WTC11 (cell line): ENCODE data around the gene ANGEL1. TPM values are rescaled to one million over a fixed set of nuclear protein-coding genes. Genes with fewer than 3 reads are reported as not detected.

Experiments
- ATAC-seq: fragments of 200-7000 bp; cut with Tn5 transposase; 2 replicates; pipeline ENCODE4 v1.10.0; 2021; ENCODE audit warnings: mild to moderate bottlenecking, moderate library complexity
- CTCF ChIA-PET: fragments of 300-600 bp; sonication (Branson Sonifier 250); formaldehyde crosslinking; loops from one replicate; lab custom pipeline; 2021; ENCODE audit warnings: antibody characterized with exemption; lab: Charles Lee
- POLR2A ChIA-PET: fragments of 350-600 bp; sonication (Branson Sonifier 250); formaldehyde crosslinking; loops from one replicate; lab custom pipeline; 2021; ENCODE audit warnings: antibody characterized with exemption; lab: Charles Lee
- DNase-seq: peaks from one replicate; pipeline ENCODE4 v3.0.0; 2021; ENCODE audit warnings: low spot score
- H3K27ac Mint-ChIP-seq: 2 replicates; pipeline ENCODE4 v1.8.0; 2021; ENCODE audit warnings: mixed read lengths
- H3K27me3 Mint-ChIP-seq: 2 replicates; pipeline ENCODE4 v1.8.0; 2021; ENCODE audit warnings: low read depth, mild to moderate bottlenecking, moderate library complexity, mixed read lengths
- H3K36me3 Mint-ChIP-seq: 2 replicates; pipeline ENCODE4 v1.8.0; 2021; ENCODE audit warnings: mixed read lengths
- H3K4me1 Mint-ChIP-seq: 2 replicates; pipeline ENCODE4 v1.8.0; 2022; ENCODE audit warnings: mixed read lengths
- H3K4me3 Mint-ChIP-seq: 2 replicates; pipeline ENCODE4 v1.8.0; 2021; ENCODE audit warnings: mild to moderate bottlenecking, moderate library complexity, mixed read lengths
- H3K9me3 Mint-ChIP-seq: 2 replicates; pipeline ENCODE4 v1.8.0; 2021; ENCODE audit warnings: mixed read lengths
- ARID4B ChIP-seq: sonication (generic); formaldehyde crosslinking; IDR thresholded peaks from 2 replicates; pipeline ENCODE4 v1.8.0; 2023; ENCODE audit warnings: missing genetic modification reagents, mild to moderate bottlenecking, borderline replicate concordance
- ATF3 ChIP-seq: sonication (generic); formaldehyde crosslinking; conservative IDR thresholded peaks from 2 replicates; pipeline ENCODE4 v1.8.1; 2022; ENCODE audit warnings: mild to moderate bottlenecking, missing genetic modification reagents
- CREB1 ChIP-seq: sonication (generic); formaldehyde crosslinking; IDR thresholded peaks from 2 replicates; pipeline ENCODE4 v1.8.0; 2023; ENCODE audit warnings: mild to moderate bottlenecking, missing genetic modification reagents
- CREM ChIP-seq: sonication (generic); formaldehyde crosslinking; IDR thresholded peaks from 2 replicates; pipeline ENCODE4 v1.8.1; 2022; ENCODE audit warnings: mild to moderate bottlenecking, missing genetic modification reagents, moderate library complexity
- E2F1 ChIP-seq: sonication (generic); formaldehyde crosslinking; IDR thresholded peaks from 2 replicates; pipeline ENCODE4 v1.8.0; 2022; ENCODE audit warnings: mild to moderate bottlenecking, missing genetic modification reagents
- E2F4 ChIP-seq: sonication (generic); formaldehyde crosslinking; IDR thresholded peaks from 2 replicates; pipeline ENCODE4 v1.8.1; 2022; ENCODE audit warnings: low read depth, mild to moderate bottlenecking, moderate library complexity, missing genetic modification reagents, borderline replicate concordance
- ESRRA ChIP-seq: sonication (generic); formaldehyde crosslinking; IDR thresholded peaks from 2 replicates; pipeline ENCODE4 v1.8.1; 2022; ENCODE audit warnings: mild to moderate bottlenecking, missing genetic modification reagents, borderline replicate concordance
- ETV6 ChIP-seq: sonication (generic); formaldehyde crosslinking; IDR thresholded peaks from 2 replicates; pipeline ENCODE4 v1.8.1; 2022; ENCODE audit warnings: mild to moderate bottlenecking, missing genetic modification reagents
- FOXJ3 ChIP-seq: sonication (generic); formaldehyde crosslinking; IDR thresholded peaks from 2 replicates; pipeline ENCODE4 v1.9.0; 2021; ENCODE audit warnings: missing genetic modification reagents, mild to moderate bottlenecking, borderline replicate concordance
- HMGXB4 ChIP-seq: sonication (generic); formaldehyde crosslinking; IDR thresholded peaks from 2 replicates; pipeline ENCODE4 v1.8.1; 2023; ENCODE audit warnings: mild to moderate bottlenecking, moderate library complexity, missing genetic modification reagents
- JAZF1 ChIP-seq: fragments of 250-450 bp; sonication (Bioruptor Pico); IDR thresholded peaks from 2 replicates; pipeline ENCODE4 v1.9.0; 2021; ENCODE audit warnings: moderate library complexity, mild to moderate bottlenecking, inconsistent platforms
- MLX ChIP-seq: sonication (generic); formaldehyde crosslinking; IDR thresholded peaks from 2 replicates; pipeline ENCODE4 v1.8.1; 2023; ENCODE audit warnings: mild to moderate bottlenecking, missing genetic modification reagents, moderate library complexity
- RORB ChIP-seq: fragments of 250-450 bp; sonication (Bioruptor Pico); IDR thresholded peaks from 2 replicates; pipeline ENCODE4 v1.9.0; 2021; ENCODE audit warnings: mild to moderate bottlenecking
- SMAD4 ChIP-seq: sonication (generic); formaldehyde crosslinking; IDR thresholded peaks from 2 replicates; pipeline ENCODE4 v1.8.0; 2022; ENCODE audit warnings: mild to moderate bottlenecking, missing genetic modification reagents
- SP1 ChIP-seq: sonication (generic); formaldehyde crosslinking; conservative IDR thresholded peaks from 2 replicates; pipeline ENCODE4 v1.8.1; 2022; ENCODE audit warnings: missing genetic modification reagents
- TEAD1 ChIP-seq: sonication (generic); formaldehyde crosslinking; IDR thresholded peaks from 2 replicates; pipeline ENCODE4 v1.8.0; 2022; ENCODE audit warnings: mild to moderate bottlenecking, missing genetic modification reagents
- ZNF263 ChIP-seq: sonication (generic); formaldehyde crosslinking; IDR thresholded peaks from 2 replicates; pipeline ENCODE4 v1.8.1; 2022; ENCODE audit warnings: low read depth, mild to moderate bottlenecking, moderate library complexity, missing genetic modification reagents
- ZNF416 ChIP-seq: fragments of 250-450 bp; sonication (Bioruptor Pico); IDR thresholded peaks from 2 replicates; pipeline ENCODE4 v1.9.0; 2021; ENCODE audit warnings: mild to moderate bottlenecking, inconsistent platforms
- total RNA-seq: library from RNA; stranded (reverse); gene quantifications from 3 replicates; pipeline ENCODE4 v1.2.3, GENCODE V29; 2021

The ANGEL1 gene
- total RNA-seq, 1 experiment from 2014 or later, result 29.7 TPM

GRCh38 chr14:76810953-76811400, 1.7 kb downstream of the ANGEL1 start:
- ATAC-seq (peak; percentile 29), DNase-seq (no peak)
- Mint-ChIP-seq H3K4me1 (peaks cover 16% of the 10 kb centered on the region), H3K27me3 (peaks cover 3% of the 10 kb centered on the region; the same call in 1 of the 2 replicates), H3K9me3 (no peaks in the 10 kb centered on the region)
- TF ChIP-seq ETV6 (no peak), ARID4B (CRISPR knock-in tag) (no peak), ATF3 (CRISPR knock-in tag) (no peak), FOXJ3 (no peak)
- TF ChIP-seq, all 79 proteins: peak for 0
- no peak overlapping the region; the same call in 1 of the 2 replicates for H3K27ac Mint-ChIP-seq
- CTCF ChIA-PET, result interaction anchor here (0.5 to 2.8 kb wide), 8 partner anchors 10 to 363 kb away, joined by 3 to 24 read pairs (median 3); no protein-coding TSS in a partner anchor
- peak overlapping the region; percentile 92 for H3K4me3 Mint-ChIP-seq
- POLR2A ChIA-PET, result no interaction called here
- peaks cover 20% of the 10 kb centered on the region for H3K36me3 Mint-ChIP-seq

GRCh38 chr14:76810525-76810924, 2.2 kb downstream of the ANGEL1 start:
- DNase-seq (no peak), ATAC-seq (no peak)
- Mint-ChIP-seq H3K4me1 (peaks cover 16% of the 10 kb centered on the region), H3K4me3 (0 out of 2 replicates have a peak overlapping the region, but pooled peaks have one; percentile 10), H3K27me3 (peaks cover 3% of the 10 kb centered on the region; the same call in 1 of the 2 replicates), H3K27ac (peak overlapping the region; percentile 29; the same call in 1 of the 2 replicates), H3K9me3 (no peaks in the 10 kb centered on the region), H3K36me3 (peaks cover 24% of the 10 kb centered on the region)
- TF ChIP-seq CREM (CRISPR knock-in tag) (no peak), RORB (CRISPR knock-in tag) (no peak), ESRRA (CRISPR knock-in tag) (no peak), CREB1 (CRISPR knock-in tag) (no peak), E2F4 (CRISPR knock-in tag) (no peak), SMAD4 (CRISPR knock-in tag) (no peak), ETV6 (no peak), MLX (CRISPR knock-in tag) (no peak), E2F1 (CRISPR knock-in tag) (no peak), JAZF1 (CRISPR knock-in tag) (no peak), TEAD1 (CRISPR knock-in tag) (no peak), ZNF263 (no peak), HMGXB4 (no peak), SP1 (CRISPR knock-in tag) (no peak), ZNF416 (CRISPR knock-in tag) (no peak)
- CTCF ChIA-PET, result interaction anchor here (0.5 to 2.8 kb wide), 8 partner anchors 19 to 363 kb away, joined by 3 to 24 read pairs (median 3); no protein-coding TSS in a partner anchor
- POLR2A ChIA-PET, result interaction anchor here (0.9 kb wide), 1 partner anchor 15 kb away, joined by 3 read pairs; the partner anchor contains the start of gene LRRC74A
